Activated naive CD8-positive, alpha-beta T cell (primary cell): ENCODE measurements around the gene COL4A2.

Experiments used
- H3K27ac Mint-ChIP-seq: one replicate; pipeline ENCODE4 v1.8.0; 2021; ENCODE audit warnings: mixed read lengths
- H3K27me3 Mint-ChIP-seq: one replicate; pipeline ENCODE4 v1.8.0; 2021; ENCODE audit warnings: mixed read lengths
- H3K36me3 Mint-ChIP-seq: one replicate; pipeline ENCODE4 v1.8.0; 2021; ENCODE audit warnings: mixed read lengths
- H3K4me1 Mint-ChIP-seq: one replicate; pipeline ENCODE4 v1.8.0; 2021; ENCODE audit warnings: low read depth, mixed read lengths
- H3K4me3 Mint-ChIP-seq: one replicate; pipeline ENCODE4 v1.8.0; 2021; ENCODE audit warnings: mild to moderate bottlenecking, mixed read lengths
- H3K9me3 Mint-ChIP-seq: one replicate; pipeline ENCODE4 v1.8.0; 2021; ENCODE audit warnings: low read depth, mixed read lengths

Gene COL4A2

GRCh38 chr13:110398564-110399507 is 91.8 kb downstream of the COL4A2 start:
- Mint-ChIP-seq H3K9me3 (no peaks in the 10 kb centered on the region), H3K27me3 (peaks cover 51% of the 10 kb centered on the region), H3K4me3 (no peak overlapping the region), H3K36me3 (no peaks in the 10 kb centered on the region), H3K4me1 (no peaks in the 10 kb centered on the region), H3K27ac (no peak overlapping the region)

GRCh38 chr13:110399801-110400200 is 92.7 kb downstream of the COL4A2 start:
- Mint-ChIP-seq H3K27ac (no peak overlapping the region), H3K4me3 (no peak overlapping the region), H3K36me3 (no peaks in the 10 kb centered on the region), H3K4me1 (no peaks in the 10 kb centered on the region), H3K9me3 (no peaks in the 10 kb centered on the region), H3K27me3 (peaks cover 47% of the 10 kb centered on the region)

- no peak overlapping the region for H3K4me3 Mint-ChIP-seq
- peaks cover 51% of the 10 kb centered on the region for H3K27me3 Mint-ChIP-seq
- no peaks in the 10 kb centered on the region for H3K4me1 Mint-ChIP-seq
- H3K27ac Mint-ChIP-seq, result no peak overlapping the region
- H3K36me3 Mint-ChIP-seq, result no peaks in the 10 kb centered on the region
- H3K9me3 Mint-ChIP-seq, result no peaks in the 10 kb centered on the region
Observed at GRCh38 chr13:110400786-110401533, 93.9 kb downstream of the COL4A2 start.

GRCh38 chr13:110402299-110403069 is 95.4 kb downstream of the COL4A2 start:
- Mint-ChIP-seq H3K27me3 (peaks cover 51% of the 10 kb centered on the region), H3K4me1 (no peaks in the 10 kb centered on the region), H3K36me3 (no peaks in the 10 kb centered on the region), H3K9me3 (no peaks in the 10 kb centered on the region), H3K4me3 (no peak overlapping the region), H3K27ac (no peak overlapping the region)

GRCh38 chr13:110403315-110403714 is 96.2 kb downstream of the COL4A2 start:
- H3K27ac Mint-ChIP-seq, result no peak overlapping the region
- peaks cover 53% of the 10 kb centered on the region for H3K27me3 Mint-ChIP-seq
- no peaks in the 10 kb centered on the region for H3K9me3 Mint-ChIP-seq
- H3K4me1 Mint-ChIP-seq, result no peaks in the 10 kb centered on the region
- H3K4me3 Mint-ChIP-seq, result no peak overlapping the region
- no peaks in the 10 kb centered on the region for H3K36me3 Mint-ChIP-seq

- Mint-ChIP-seq H3K4me1 (no peaks in the 10 kb centered on the region), H3K9me3 (no peaks in the 10 kb centered on the region), H3K27ac (no peak overlapping the region), H3K4me3 (no peak overlapping the region), H3K27me3 (peaks cover 53% of the 10 kb centered on the region), H3K36me3 (no peaks in the 10 kb centered on the region)
Observed at GRCh38 chr13:110403721-110404120, 96.6 kb downstream of the COL4A2 start.

GRCh38 chr13:110404321-110404720 is 97.2 kb downstream of the COL4A2 start:
- Mint-ChIP-seq H3K4me3 (no peak overlapping the region), H3K9me3 (no peaks in the 10 kb centered on the region), H3K27me3 (peaks cover 53% of the 10 kb centered on the region), H3K36me3 (no peaks in the 10 kb centered on the region), H3K4me1 (no peaks in the 10 kb centered on the region), H3K27ac (no peak overlapping the region)

- no peaks in the 10 kb centered on the region for H3K36me3 Mint-ChIP-seq
- H3K27ac Mint-ChIP-seq, result no peak overlapping the region
- H3K4me3 Mint-ChIP-seq, result no peak overlapping the region
- H3K4me1 Mint-ChIP-seq, result no peaks in the 10 kb centered on the region
- peaks cover 49% of the 10 kb centered on the region for H3K27me3 Mint-ChIP-seq
- no peaks in the 10 kb centered on the region for H3K9me3 Mint-ChIP-seq
Observed at GRCh38 chr13:110405597-110406450, 98.7 kb downstream of the COL4A2 start.

- H3K27ac Mint-ChIP-seq, result no peak overlapping the region
- H3K4me1 Mint-ChIP-seq, result peaks cover 1% of the 10 kb centered on the region
- no peaks in the 10 kb centered on the region for H3K9me3 Mint-ChIP-seq
- H3K36me3 Mint-ChIP-seq, result no peaks in the 10 kb centered on the region
- H3K27me3 Mint-ChIP-seq, result peaks cover 52% of the 10 kb centered on the region
- no peak overlapping the region for H3K4me3 Mint-ChIP-seq
Observed at GRCh38 chr13:110407021-110407420, 99.9 kb downstream of the COL4A2 start.

- Mint-ChIP-seq H3K27me3 (peaks cover 52% of the 10 kb centered on the region), H3K4me3 (no peak overlapping the region), H3K9me3 (no peaks in the 10 kb centered on the region), H3K36me3 (no peaks in the 10 kb centered on the region), H3K27ac (no peak overlapping the region), H3K4me1 (peaks cover 5% of the 10 kb centered on the region)
Observed at GRCh38 chr13:110407531-110407930, 100.4 kb downstream of the COL4A2 start.

GRCh38 chr13:110408286-110408685 is 101.2 kb downstream of the COL4A2 start:
- Mint-ChIP-seq H3K36me3 (no peaks in the 10 kb centered on the region), H3K9me3 (no peaks in the 10 kb centered on the region), H3K4me3 (no peak overlapping the region), H3K4me1 (peaks cover 5% of the 10 kb centered on the region), H3K27ac (no peak overlapping the region), H3K27me3 (peaks cover 54% of the 10 kb centered on the region)

- Mint-ChIP-seq H3K4me1 (peaks cover 5% of the 10 kb centered on the region), H3K27me3 (peaks cover 52% of the 10 kb centered on the region), H3K4me3 (no peak overlapping the region), H3K27ac (no peak overlapping the region), H3K9me3 (no peaks in the 10 kb centered on the region), H3K36me3 (no peaks in the 10 kb centered on the region)
Observed at GRCh38 chr13:110409581-110409992, 102.5 kb downstream of the COL4A2 start.

GRCh38 chr13:110410000-110410399 is 102.9 kb downstream of the COL4A2 start:
- H3K4me3 Mint-ChIP-seq, result no peak overlapping the region
- H3K27ac Mint-ChIP-seq, result no peak overlapping the region
- H3K27me3 Mint-ChIP-seq, result peaks cover 51% of the 10 kb centered on the region

More at GRCh38 chr13:110410000-110410399, 102.9 kb downstream of the COL4A2 start:
- Mint-ChIP-seq H3K36me3 (no peaks in the 10 kb centered on the region), H3K4me1 (peaks cover 5% of the 10 kb centered on the region), H3K9me3 (no peaks in the 10 kb centered on the region)
